Nephron (organoid): ENCODE results near the gene RNF150.

Source experiments
- H3K27ac Mint-ChIP-seq, 3 experiments: 2 replicates each; pipeline ENCODE4 v1.8.0; 2020; ENCODE audit warnings: mixed read lengths in 3 of 3, mild to moderate bottlenecking in 2 of 3, moderate library complexity in 1 of 3
- H3K27me3 Mint-ChIP-seq: 2 replicates; pipeline ENCODE4 v1.8.0; 2021; ENCODE audit warnings: low read depth, mild to moderate bottlenecking, moderate library complexity, mixed read lengths
- H3K36me3 Mint-ChIP-seq: 2 replicates; pipeline ENCODE4 v1.8.0; 2020; ENCODE audit warnings: low read depth, mixed read lengths
- H3K4me1 Mint-ChIP-seq: 2 replicates; pipeline ENCODE4 v1.8.0; 2020; ENCODE audit warnings: mixed read lengths
- H3K4me3 Mint-ChIP-seq, 3 experiments: 2 replicates each; pipeline ENCODE4 v1.8.0; 2020; ENCODE audit warnings: mild to moderate bottlenecking in 3 of 3, mixed read lengths in 3 of 3, moderate library complexity in 2 of 3
- H3K9me3 Mint-ChIP-seq: 2 replicates; pipeline ENCODE4 v1.8.0; 2020; ENCODE audit warnings: mixed read lengths
- CTCF ChIP-seq, 3 experiments: fragments of 200-600 bp; sonication (generic); IDR thresholded peaks; one replicate each; pipeline ENCODE4 v1.5.0; 2021; ENCODE audit warnings: antibody characterized with exemption in 3 of 3; ENCODE audit not compliant: unreplicated experiment in 3 of 3

The RNF150 gene

GRCh38 chr4:141119071-141119470 lies 14.2 kb downstream of the RNF150 start:
- Mint-ChIP-seq H3K4me3 (no peak overlapping the region), H3K4me1 (peaks cover 7% of the 10 kb centered on the region), H3K9me3 (peaks cover 31% of the 10 kb centered on the region), H3K36me3 (peaks cover 51% of the 10 kb centered on the region), H3K27ac (no peak overlapping the region), H3K27me3 (peaks cover 4% of the 10 kb centered on the region)
- no peak for TF ChIP-seq CTCF (IDR thresholded peaks at IDR 0.05; ENCODE audit: unreplicated experiment in 3 of 3)

GRCh38 chr4:141118381-141118780 lies 14.9 kb downstream of the RNF150 start:
- Mint-ChIP-seq H3K4me3 (no peak overlapping the region), H3K27me3 (peaks cover 4% of the 10 kb centered on the region), H3K4me1 (peaks cover 6% of the 10 kb centered on the region), H3K9me3 (peaks cover 38% of the 10 kb centered on the region), H3K27ac (no peak overlapping the region), H3K36me3 (peaks cover 53% of the 10 kb centered on the region)
- TF ChIP-seq CTCF (IDR thresholded peaks at IDR 0.05; ENCODE audit: unreplicated experiment in 3 of 3) = no peak

GRCh38 chr4:141117935-141118334 lies 15.3 kb downstream of the RNF150 start:
- peaks cover 6% of the 10 kb centered on the region for H3K4me1 Mint-ChIP-seq
- no peak overlapping the region for H3K4me3 Mint-ChIP-seq
- H3K9me3 Mint-ChIP-seq = peaks cover 42% of the 10 kb centered on the region
- H3K36me3 Mint-ChIP-seq = peaks cover 58% of the 10 kb centered on the region
- H3K27me3 Mint-ChIP-seq = peaks cover 4% of the 10 kb centered on the region
- H3K27ac Mint-ChIP-seq = no peak overlapping the region
- TF ChIP-seq CTCF (IDR thresholded peaks at IDR 0.05; ENCODE audit: unreplicated experiment in 3 of 3) = no peak

- no peak overlapping the region for H3K27ac Mint-ChIP-seq
- TF ChIP-seq CTCF (IDR thresholded peaks at IDR 0.05; ENCODE audit: unreplicated experiment in 3 of 3) = no peak
- peaks cover 32% of the 10 kb centered on the region for H3K36me3 Mint-ChIP-seq
- peaks cover 32% of the 10 kb centered on the region for H3K9me3 Mint-ChIP-seq
- no peak overlapping the region for H3K4me3 Mint-ChIP-seq
- no peaks in the 10 kb centered on the region for H3K4me1 Mint-ChIP-seq
- H3K27me3 Mint-ChIP-seq = peaks cover 4% of the 10 kb centered on the region
Observed at GRCh38 chr4:141109983-141110382, 23.3 kb downstream of the RNF150 start.

GRCh38 chr4:141107927-141108326 lies 25.3 kb downstream of the RNF150 start:
- Mint-ChIP-seq H3K4me1 (no peaks in the 10 kb centered on the region), H3K9me3 (peaks cover 11% of the 10 kb centered on the region), H3K36me3 (peaks cover 11% of the 10 kb centered on the region), H3K4me3 (no peak overlapping the region), H3K27ac (no peak overlapping the region), H3K27me3 (no peaks in the 10 kb centered on the region)
- no peak for TF ChIP-seq CTCF (IDR thresholded peaks at IDR 0.05; ENCODE audit: unreplicated experiment in 3 of 3)

GRCh38 chr4:141102367-141102766 lies 30.9 kb downstream of the RNF150 start:
- TF ChIP-seq CTCF (IDR thresholded peaks at IDR 0.05; ENCODE audit: unreplicated experiment in 3 of 3) = no peak
- no peak overlapping the region for H3K27ac Mint-ChIP-seq
- no peaks in the 10 kb centered on the region for H3K36me3 Mint-ChIP-seq
- H3K4me3 Mint-ChIP-seq = no peak overlapping the region
- no peaks in the 10 kb centered on the region for H3K4me1 Mint-ChIP-seq
- no peaks in the 10 kb centered on the region for H3K9me3 Mint-ChIP-seq
- H3K27me3 Mint-ChIP-seq = no peaks in the 10 kb centered on the region
